Retinal pigment epithelial cell (primary cell): Measurements from ENCODE around the gene CRYBG1.
"Not testable (repeated sequence)": the region's sequence is repeated elsewhere in the genome, so short reads cannot be mapped to it uniquely, and the experiment has no call there.

ENCODE experiments used
- DNase-seq: peaks from one replicate; pipeline ENCODE4 v3.0.0-alpha.2; 2010; ENCODE audit warnings: low read depth
- H3K4me3 ChIP-seq: 2 replicates; pipeline ENCODE4 v1.5.1; 2011; ENCODE audit warnings: mild to moderate bottlenecking, low read length, control low read depth, moderate library complexity
- TF ChIP-seq, protein P1 (sequence below): conservative IDR thresholded peaks from 2 replicates; pipeline ENCODE4 v1.5.1; 2011; ENCODE audit warnings: low read depth, low read length, control low read depth, inconsistent platforms

The CRYBG1 gene

DNA sequence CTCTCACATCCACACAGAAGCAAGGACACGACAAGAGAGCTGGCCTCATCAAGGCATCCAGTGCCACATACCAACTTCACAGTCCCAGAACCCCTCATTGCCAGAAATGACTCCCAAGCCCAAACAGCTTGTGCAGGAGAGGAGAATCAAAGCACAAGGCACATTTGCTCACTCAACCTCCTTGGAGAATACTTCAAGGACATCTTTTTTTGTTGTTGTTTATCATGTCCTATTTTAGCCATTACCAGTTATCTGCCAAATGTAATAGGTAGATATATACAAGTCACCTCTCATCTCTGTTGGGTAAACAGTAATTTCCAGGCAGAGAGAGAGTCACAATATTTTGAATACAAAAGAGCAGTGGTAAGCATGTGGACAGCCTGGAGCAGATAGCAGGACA lies 221.0 kb downstream of the CRYBG1 start:
- no peak overlapping the region for H3K4me3 ChIP-seq
- TF ChIP-seq, protein P1, sequence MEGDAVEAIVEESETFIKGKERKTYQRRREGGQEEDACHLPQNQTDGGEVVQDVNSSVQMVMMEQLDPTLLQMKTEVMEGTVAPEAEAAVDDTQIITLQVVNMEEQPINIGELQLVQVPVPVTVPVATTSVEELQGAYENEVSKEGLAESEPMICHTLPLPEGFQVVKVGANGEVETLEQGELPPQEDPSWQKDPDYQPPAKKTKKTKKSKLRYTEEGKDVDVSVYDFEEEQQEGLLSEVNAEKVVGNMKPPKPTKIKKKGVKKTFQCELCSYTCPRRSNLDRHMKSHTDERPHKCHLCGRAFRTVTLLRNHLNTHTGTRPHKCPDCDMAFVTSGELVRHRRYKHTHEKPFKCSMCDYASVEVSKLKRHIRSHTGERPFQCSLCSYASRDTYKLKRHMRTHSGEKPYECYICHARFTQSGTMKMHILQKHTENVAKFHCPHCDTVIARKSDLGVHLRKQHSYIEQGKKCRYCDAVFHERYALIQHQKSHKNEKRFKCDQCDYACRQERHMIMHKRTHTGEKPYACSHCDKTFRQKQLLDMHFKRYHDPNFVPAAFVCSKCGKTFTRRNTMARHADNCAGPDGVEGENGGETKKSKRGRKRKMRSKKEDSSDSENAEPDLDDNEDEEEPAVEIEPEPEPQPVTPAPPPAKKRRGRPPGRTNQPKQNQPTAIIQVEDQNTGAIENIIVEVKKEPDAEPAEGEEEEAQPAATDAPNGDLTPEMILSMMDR = no peak
- DNase-seq = no peak

DNA sequence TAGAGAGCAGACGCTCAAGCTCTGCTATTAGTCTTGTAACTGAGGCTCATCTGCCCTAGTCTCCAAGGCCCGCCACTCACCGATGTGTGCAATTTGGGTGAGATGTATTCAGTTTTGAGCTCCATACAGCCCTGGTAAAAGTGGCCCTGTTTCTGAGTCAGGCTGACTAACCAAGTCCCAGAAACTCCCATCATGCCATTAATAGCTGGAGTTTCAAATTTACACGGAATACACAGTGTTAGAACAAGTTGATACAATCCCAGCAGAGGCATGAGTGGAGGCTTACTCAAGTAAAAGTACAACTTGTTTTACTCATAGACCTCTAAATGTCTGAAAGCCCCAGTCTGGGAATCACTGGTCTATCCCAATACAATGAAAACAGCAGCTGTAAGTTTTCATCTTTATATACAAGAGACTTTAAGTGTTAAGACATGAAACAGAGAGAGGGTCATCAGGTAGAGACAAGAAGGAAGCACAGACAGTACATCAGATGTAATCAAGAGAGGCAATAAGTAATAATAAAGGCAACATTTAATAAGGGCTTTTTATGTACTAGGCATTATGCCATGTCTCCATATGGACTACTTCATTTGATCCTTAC lies 226.4 kb downstream of the CRYBG1 start:
- TF ChIP-seq, protein P1 = no peak
- no peak overlapping the region for H3K4me3 ChIP-seq
- no peak for DNase-seq

DNA sequence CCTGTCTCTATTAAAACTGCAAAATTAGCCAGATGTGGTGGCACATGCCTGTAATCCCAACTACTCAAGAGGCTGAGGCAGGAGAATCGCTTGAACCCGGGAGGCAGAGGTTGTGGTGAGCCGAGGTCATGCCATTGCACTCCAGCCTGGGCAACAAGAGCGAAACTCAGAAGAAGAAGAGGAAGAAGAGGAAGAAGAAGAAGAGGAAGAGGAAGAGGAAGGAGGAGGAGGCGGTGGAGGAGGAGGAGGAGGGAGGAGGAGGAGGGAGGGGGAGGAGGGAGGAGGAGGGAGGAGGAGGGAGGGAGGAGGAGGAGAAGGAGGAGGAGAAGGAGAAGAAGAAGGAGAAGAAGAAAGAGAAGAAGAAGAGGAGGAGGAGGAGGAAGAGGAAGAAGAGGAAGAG lies 228.4 kb downstream of the CRYBG1 start:
- not testable (repeated sequence) for H3K4me3 ChIP-seq, DNase-seq

DNA sequence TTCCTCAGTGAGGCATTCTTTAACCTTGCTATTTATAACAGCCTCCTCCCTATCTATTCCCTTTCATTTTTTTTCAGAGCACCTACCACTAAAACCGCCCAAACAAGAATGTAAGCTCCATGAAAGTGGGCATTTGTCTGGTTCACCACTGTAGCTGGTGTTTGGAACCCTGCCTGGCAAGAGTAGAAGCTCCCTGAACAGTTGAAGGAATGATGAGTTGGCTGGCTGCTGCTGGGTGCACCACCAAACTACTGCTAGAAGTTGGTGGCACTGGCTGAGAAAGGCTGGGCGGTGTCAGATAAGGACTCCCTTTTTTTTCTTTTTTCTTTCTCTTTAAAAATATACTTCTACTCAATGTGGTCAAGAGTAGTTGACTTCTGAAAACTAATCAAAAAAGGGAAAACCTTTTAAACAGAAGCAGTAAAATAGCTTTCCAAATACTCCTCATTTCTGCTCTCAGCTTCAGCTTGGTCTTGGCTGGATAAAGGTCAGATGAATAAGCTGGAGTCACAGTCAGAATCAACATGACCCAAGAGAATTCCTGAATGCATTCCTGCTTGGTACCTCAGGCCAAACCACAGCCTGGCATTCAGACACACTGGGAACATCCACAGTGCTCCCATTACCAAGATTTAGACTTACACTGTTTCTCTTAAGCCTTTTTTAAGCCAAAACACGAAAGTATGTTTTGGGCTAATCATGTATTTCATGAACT lies 230.8 kb downstream of the CRYBG1 start:
- no peak overlapping the region for H3K4me3 ChIP-seq
- peak; percentile 63 for DNase-seq
- TF ChIP-seq, protein P1 = no peak

DNA sequence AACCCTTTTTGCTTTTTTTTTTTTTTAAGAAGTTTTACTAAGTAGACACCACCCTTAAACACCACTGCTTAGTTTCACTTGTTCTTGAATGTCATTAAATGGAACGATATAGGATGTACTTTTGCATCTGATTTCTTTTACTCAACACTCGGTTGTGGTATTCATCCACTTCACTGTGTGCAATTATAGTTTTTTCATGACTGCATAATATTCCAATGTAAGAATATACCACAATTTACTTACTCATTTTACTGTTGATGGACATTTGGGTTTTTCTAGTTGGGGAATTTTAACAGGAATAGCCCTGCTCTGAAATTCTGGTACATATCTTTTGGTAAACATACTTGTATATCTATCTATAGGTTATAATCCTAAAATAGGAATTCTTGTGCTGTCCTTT lies 238.9 kb downstream of the CRYBG1 start:
- TF ChIP-seq, protein P1 = no peak
- no peak for DNase-seq
- H3K4me3 ChIP-seq = no peak overlapping the region

DNA sequence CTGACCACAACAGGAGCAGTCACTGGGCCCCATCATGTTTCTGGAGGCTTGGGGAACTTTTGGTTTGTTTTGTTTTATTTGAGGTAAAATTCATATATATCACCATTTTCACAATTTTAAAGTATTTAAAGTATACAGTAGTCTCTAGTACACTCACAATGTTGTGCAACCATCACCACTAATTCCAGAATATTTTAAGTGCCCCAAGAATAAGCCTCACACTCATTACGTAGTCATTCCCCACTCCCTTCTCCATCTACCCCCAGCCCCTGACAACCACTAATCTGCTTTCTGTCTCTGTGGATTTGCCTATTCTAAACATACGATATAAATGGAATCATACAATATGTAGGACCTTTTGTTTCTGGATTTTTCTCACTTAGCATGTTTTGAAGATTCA lies 239.8 kb downstream of the CRYBG1 start:
- H3K4me3 ChIP-seq = no peak overlapping the region
- TF ChIP-seq, protein P1 = no peak
- no peak for DNase-seq

DNA sequence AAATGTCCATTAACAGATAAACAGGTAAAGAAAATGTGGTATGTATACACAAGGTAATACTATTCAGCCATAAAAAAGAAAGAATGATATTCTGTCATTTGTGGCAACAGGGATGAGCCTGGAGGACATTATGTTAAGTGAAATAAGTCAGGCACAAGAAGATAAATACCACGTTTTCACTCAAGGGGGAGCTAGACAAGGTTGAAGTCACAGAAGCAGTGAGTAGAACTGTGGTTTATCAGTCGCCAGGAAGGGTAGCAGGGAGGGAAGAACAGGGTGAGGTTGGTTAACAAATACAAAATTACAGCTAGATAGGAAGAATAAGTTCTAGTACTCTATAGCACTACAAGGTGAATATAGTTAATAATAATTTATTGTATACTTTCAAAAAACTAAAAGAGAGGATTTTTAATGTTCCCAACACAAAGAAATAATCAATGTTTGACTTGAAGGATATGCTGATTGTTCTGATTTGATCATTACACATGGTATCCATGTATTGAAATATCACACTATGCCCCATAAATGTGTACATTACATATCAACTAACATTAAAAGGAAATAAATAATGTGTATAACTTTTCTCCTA lies 247.7 kb downstream of the CRYBG1 start:
- TF ChIP-seq, protein P1 = peak; percentile 73
- DNase-seq = peak; percentile 23
- H3K4me3 ChIP-seq = no peak overlapping the region
